Esophagus (tissue), 2 donors: ENCODE results near the gene ARHGAP24. TPM values are rescaled to one million over a fixed set of nuclear protein-coding genes. Genes with fewer than 3 reads are reported as not detected.
"Not testable (repeated sequence)": the region's sequence is repeated elsewhere in the genome, so short reads cannot be mapped to it uniquely, and the experiment has no call there.

ENCODE experiments used
- H3K27ac ChIP-seq, 2 donors: one replicate each; pipeline ENCODE4 v1.5.1; 2013; ENCODE audit warnings: low read depth in 2 of 2, mild to moderate bottlenecking in 2 of 2, inconsistent platforms in 1 of 2, low read length in 1 of 2, moderate library complexity in 1 of 2
- H3K27me3 ChIP-seq, 2 donors: one replicate each; pipeline ENCODE4 v1.6.1; 2013; ENCODE audit warnings: low read length in 2 of 2, control low read depth in 1 of 2, mild to moderate bottlenecking in 1 of 2; ENCODE audit not compliant: insufficient read depth in 2 of 2, control insufficient read depth in 1 of 2
- H3K36me3 ChIP-seq, 2 donors: one replicate each; pipeline ENCODE4 v1.6.1; 2013; ENCODE audit warnings: low read length in 1 of 2; ENCODE audit not compliant: control insufficient read depth in 2 of 2, insufficient read depth in 2 of 2
- H3K4me1 ChIP-seq, 2 donors: one replicate each; pipeline ENCODE4 v1.6.1; 2013; ENCODE audit warnings: low read length in 1 of 2; ENCODE audit not compliant: control insufficient read depth in 2 of 2, insufficient read depth in 2 of 2
- H3K4me3 ChIP-seq, 2 donors: one replicate each; pipeline ENCODE4 v1.5.1; 2013; ENCODE audit warnings: low read length in 2 of 2, mild to moderate bottlenecking in 2 of 2, low read depth in 1 of 2, moderate library complexity in 1 of 2
- H3K9me3 ChIP-seq, 2 donors: one replicate each; pipeline ENCODE4 v1.6.1; 2013; ENCODE audit warnings: mild to moderate bottlenecking in 2 of 2, low read depth in 1 of 2, low read length in 1 of 2, moderate library complexity in 1 of 2; ENCODE audit not compliant: control insufficient read depth in 2 of 2, insufficient read depth in 1 of 2
- WGBS, 2 donors: extraction: QIAGEN DNeasy Blood & Tissue Kit; methylation state at CpG; one replicate each; pipeline ENCODE4 v1.1.7; 2013; 5-methylcytosine and 5-hydroxymethylcytosine counted together
- polyA plus RNA-seq, 2 donors: library from polyadenylated mRNA; stranded (reverse); fragments of 200-250 nt; gene quantifications; one replicate each; pipeline ENCODE4 v1.2.3, GENCODE V29; 2013
- donor health status: healthy with polysubstance abuse.
- donor health status: Bipolar disorder and iron deficiency.

Gene ARHGAP24
- polyA plus RNA-seq, 2 donors = 2.0 to 2.8 TPM

DNA sequence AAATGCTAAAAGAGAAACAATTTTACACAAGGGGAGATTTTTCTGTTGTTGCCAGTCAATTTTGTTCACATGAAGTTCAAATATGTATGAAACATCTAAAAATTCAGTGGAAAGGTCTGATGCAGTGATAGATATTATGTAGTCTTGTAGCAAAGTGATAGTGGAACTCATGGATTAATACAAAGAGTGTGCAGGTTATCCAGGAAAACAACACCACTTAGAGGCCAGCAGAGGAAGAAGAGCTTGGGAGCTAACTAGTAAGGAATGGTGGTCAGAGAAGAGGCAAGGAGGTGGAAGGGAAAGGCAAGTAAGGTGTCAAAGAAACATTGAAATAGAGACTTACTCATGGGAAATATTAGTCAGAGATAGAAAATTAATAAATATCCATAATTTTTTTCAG lies 489.3 kb downstream of the ARHGAP24 start:
- Histone ChIP-seq H3K36me3 (no peaks in the 10 kb centered on the region), H3K4me3 (no peak overlapping the region), H3K9me3 (no peaks in the 10 kb centered on the region), H3K27ac (no peak overlapping the region), H3K4me1 (no peaks in the 10 kb centered on the region), H3K27me3 (no peaks in the 10 kb centered on the region)

DNA sequence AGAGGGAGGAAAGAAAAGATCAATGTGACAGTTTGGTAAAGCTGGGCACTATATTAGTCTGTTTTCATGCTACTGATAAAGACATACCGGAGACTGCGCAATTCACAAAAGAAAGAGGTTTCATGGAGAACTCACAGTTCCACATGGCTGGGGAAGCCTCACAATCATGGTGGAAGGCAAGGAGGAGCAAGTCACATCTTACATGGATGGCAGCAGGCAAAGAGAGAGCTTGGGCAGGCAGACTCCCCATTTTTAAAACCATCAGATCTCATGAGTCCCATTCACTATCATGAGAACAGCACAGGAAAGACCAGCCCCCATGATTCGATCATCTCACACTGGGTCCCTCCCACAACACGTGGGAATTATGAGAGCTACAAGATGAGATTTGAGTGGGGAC lies 490.1 kb downstream of the ARHGAP24 start:
- H3K4me3 ChIP-seq, H3K27ac ChIP-seq, H3K27me3 ChIP-seq, H3K4me1 ChIP-seq, H3K9me3 ChIP-seq, H3K36me3 ChIP-seq: not testable (repeated sequence)
- WGBS, 2 donors = 92 to 94% methylated on average over 4 of the region's 4 CpGs

DNA sequence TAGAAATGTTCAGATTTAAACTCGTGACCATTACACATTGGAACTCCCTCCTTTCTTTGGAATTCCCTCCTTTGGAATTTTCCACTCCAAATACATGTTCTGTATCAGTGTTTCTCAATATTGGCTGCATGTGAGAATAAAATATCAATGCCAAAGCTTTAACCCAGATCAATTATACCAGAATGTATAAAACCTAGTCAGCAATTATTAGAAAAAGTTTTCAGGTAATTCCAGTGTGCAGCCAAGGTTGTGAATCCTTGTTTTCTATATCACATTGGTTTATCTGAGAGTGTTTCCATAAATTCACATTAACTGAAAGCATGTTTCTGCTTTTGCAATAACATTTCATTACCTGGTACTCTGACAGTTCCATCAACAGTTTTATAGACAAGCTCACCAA lies 490.6 kb downstream of the ARHGAP24 start:
- Histone ChIP-seq H3K4me1 (no peaks in the 10 kb centered on the region), H3K27me3 (no peaks in the 10 kb centered on the region), H3K36me3 (no peaks in the 10 kb centered on the region), H3K4me3 (no peak overlapping the region), H3K27ac (no peak overlapping the region), H3K9me3 (no peaks in the 10 kb centered on the region)
- 72 to 87% methylated on average over 1 of the region's 1 CpG for WGBS, 2 donors

DNA sequence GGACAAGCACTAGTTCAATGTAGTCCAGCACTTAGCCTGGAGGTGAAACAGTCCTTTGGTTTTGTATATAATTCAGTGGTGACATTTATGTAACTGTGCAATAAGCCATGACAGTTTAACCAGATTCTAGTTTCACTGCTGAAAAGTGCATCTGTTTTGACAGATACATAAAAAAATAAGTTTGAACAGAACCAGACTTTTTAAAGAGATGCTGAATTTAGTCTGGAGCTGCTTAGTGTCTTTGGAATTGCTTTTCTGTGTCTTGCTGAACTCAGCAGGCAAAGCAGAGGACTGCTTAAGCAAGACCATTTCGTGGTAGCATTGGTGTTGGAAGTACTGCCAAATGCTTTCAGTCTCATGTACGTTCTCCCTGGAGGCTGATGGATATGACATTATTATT lies 491.4 kb downstream of the ARHGAP24 start:
- H3K4me3 ChIP-seq = no peak overlapping the region
- no peak overlapping the region for H3K27ac ChIP-seq
- no peaks in the 10 kb centered on the region for H3K9me3 ChIP-seq
- no peaks in the 10 kb centered on the region for H3K27me3 ChIP-seq
- WGBS, 2 donors = 32 to 58% methylated on average over 2 of the region's 2 CpGs
- no peaks in the 10 kb centered on the region for H3K4me1 ChIP-seq
- no peaks in the 10 kb centered on the region for H3K36me3 ChIP-seq

DNA sequence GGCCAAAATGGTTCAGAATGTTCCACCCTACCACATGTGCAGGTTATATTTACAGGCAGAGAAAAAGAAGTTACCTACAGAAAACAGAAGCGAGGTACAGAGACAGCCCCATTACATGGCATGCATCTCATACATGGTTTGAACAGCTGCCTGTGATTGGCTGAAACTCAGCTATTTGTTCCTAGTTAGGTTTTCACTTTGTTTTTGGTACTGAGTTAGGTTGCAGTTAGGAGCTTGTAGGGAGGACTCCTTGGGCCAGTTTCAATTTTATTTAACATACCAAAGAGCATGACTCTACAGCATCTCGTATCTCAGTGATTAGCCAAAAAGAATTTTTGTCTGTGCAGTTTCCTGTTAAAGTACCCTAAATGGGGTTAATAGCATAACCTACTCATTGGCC lies 492.9 kb downstream of the ARHGAP24 start:
- Histone ChIP-seq H3K36me3 (no peaks in the 10 kb centered on the region), H3K4me3 (no peak overlapping the region), H3K27me3 (no peaks in the 10 kb centered on the region), H3K4me1 (no peaks in the 10 kb centered on the region), H3K27ac (no peak overlapping the region), H3K9me3 (no peaks in the 10 kb centered on the region)
- WGBS, 2 donors = 77 to 82% methylated on average over 2 of the region's 2 CpGs

DNA sequence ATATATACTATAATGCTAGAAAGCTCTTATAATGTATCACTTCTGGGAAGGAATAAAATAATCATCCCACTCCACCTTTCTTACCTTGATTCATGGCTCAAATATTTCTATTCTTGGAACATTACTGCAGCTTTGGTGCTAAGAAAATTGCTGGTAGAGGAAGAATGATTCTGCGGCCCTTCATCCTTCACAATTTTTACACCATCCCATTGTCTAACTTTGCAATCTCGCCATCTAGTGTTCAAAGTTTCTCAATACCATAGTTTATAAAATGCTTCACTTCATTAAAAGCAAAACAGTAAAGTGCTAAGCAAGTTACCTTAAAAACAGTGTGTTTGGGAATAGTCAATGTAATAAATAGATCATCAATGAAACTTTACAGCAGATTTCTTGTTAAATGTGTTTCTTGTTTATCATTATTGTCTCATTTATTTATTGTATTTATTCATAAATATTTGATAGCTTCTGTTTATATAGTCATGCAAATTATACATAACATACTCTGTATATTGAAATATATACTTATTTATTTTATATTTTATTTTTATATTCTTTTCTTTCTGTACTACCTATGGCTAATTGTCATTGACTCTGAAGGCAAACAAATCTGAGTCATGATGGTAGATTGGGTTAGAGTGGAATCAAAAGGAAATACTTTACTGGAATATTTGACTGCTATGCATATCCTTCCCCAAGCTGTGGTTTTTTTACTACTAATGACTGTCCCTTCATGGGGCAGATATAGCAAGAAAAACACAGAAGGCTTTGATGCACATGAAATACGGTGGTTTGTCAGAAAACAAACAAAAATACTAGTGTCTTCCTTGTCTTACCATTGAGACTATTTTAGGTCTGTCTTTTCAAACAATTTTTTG lies 494.2 kb downstream of the ARHGAP24 start:
- H3K9me3 ChIP-seq = no peaks in the 10 kb centered on the region
- no peak overlapping the region for H3K4me3 ChIP-seq
- H3K4me1 ChIP-seq = no peaks in the 10 kb centered on the region
- WGBS, 2 donors = 38 to 41% methylated on average over 3 of the region's 3 CpGs
- H3K36me3 ChIP-seq = no peaks in the 10 kb centered on the region
- no peak overlapping the region for H3K27ac ChIP-seq
- no peaks in the 10 kb centered on the region for H3K27me3 ChIP-seq

DNA sequence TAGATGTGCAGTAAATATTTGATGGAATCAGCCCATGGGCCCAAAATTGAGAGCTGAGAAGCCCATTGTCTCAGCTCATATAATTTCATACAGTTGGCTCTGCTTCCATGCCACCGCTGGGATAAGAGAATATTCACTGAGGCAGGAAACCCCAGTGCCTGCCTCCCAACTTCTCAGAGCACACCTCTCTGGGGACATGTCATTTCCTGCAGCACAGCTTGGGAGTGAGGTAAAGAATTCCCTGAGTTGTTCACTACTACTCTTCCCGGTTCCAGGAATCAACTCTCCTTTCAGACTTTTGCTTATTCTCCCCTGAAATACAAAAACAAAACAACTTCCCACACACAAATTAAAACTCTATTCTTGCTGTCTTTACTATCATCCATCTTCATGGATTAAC lies 495.6 kb downstream of the ARHGAP24 start:
- H3K4me1 ChIP-seq = no peaks in the 10 kb centered on the region
- no peaks in the 10 kb centered on the region for H3K9me3 ChIP-seq
- no peaks in the 10 kb centered on the region for H3K27me3 ChIP-seq
- no peaks in the 10 kb centered on the region for H3K36me3 ChIP-seq
- H3K27ac ChIP-seq = no peak overlapping the region
- WGBS, 2 donors = 57 to 76% methylated on average over 2 of the region's 2 CpGs
- H3K4me3 ChIP-seq = no peak overlapping the region

DNA sequence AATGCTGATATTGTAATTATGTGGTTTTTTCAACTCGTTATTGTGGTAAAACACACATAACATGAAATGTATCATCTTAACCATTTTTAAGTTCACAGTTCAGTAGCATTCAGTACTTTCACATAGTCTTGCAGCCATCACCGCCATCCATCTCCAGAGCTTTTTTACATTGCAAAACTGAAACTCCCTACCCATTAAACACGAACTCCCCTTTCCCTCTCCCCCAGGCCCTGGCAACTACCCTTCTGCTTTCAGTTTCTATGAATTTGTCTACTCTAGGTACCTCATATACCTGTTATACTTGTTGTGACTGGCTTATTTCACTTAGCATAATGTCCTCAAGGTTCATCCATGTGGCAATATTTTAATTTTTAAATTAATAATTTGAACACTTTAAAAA lies 504.3 kb downstream of the ARHGAP24 start:
- Histone ChIP-seq H3K9me3 (no peaks in the 10 kb centered on the region), H3K36me3 (no peaks in the 10 kb centered on the region), H3K27me3 (no peaks in the 10 kb centered on the region), H3K4me3 (no peak overlapping the region), H3K4me1 (no peaks in the 10 kb centered on the region), H3K27ac (no peak overlapping the region)
- WGBS, 2 donors = 62 to 69% methylated on average over 3 of the region's 3 CpGs

DNA sequence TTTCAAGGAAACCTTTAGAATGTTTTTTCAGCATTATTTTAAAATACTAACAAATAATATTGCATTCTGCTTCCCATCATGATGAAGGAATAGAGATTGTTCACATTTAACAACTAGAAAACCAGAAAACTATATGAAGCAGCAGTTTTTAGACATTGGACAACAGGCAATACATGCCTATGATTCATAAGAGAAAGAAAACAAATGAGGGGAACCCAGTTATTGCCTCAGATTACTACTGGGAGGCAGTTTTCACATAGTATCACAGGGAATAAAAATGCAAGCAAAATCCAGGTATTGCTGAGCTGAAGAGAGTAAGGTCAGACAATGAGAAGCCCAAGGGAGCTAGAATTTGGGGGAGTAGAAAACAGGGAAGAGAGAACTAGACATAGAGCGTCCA lies 511.3 kb downstream of the ARHGAP24 start:
- WGBS, 2 donors = 92 to 100% methylated on average over 1 of the region's 1 CpG
- no peak overlapping the region for H3K27ac ChIP-seq
- no peaks in the 10 kb centered on the region for H3K4me1 ChIP-seq
- no peaks in the 10 kb centered on the region for H3K36me3 ChIP-seq
- no peaks in the 10 kb centered on the region for H3K27me3 ChIP-seq
- no peaks in the 10 kb centered on the region for H3K9me3 ChIP-seq
- no peak overlapping the region for H3K4me3 ChIP-seq

DNA sequence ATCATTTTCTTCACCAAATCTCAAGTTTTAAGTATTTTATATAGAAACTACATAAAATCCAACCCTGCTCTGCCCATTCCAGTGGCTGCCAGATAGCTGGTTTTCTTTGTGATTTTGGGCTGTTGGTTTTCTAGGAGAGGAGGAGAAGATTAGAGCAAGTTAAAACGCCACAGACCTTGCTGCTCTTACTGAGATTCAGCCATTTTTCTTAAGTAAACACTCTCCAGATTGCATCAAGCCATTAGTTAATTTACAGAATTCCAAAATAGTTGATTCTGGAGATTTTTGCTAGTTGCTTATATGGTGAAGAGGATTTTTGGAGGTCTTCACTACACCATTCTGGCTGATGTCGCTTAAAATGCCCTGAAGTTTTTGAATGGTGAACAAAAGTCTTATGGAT lies 518.7 kb downstream of the ARHGAP24 start:
- Histone ChIP-seq H3K4me1 (no peaks in the 10 kb centered on the region), H3K27me3 (no peaks in the 10 kb centered on the region), H3K4me3 (no peak overlapping the region), H3K36me3 (peaks cover 0 to 3% of the 10 kb centered on the region in 2 donors), H3K9me3 (no peaks in the 10 kb centered on the region), H3K27ac (no peak overlapping the region)
- WGBS, 2 donors = 84 to 85% methylated on average over 2 of the region's 2 CpGs
